Superior temporal gyrus (tissue), 1 donor: ENCODE results near the gene CYP4F22.
"Not testable (repeated sequence)": the region's sequence is repeated elsewhere in the genome, so short reads cannot be mapped to it uniquely, and the experiment has no call there.

ENCODE experiments used
- DNase-seq: peaks from one replicate; pipeline ENCODE4 v3.0.0-alpha.2; 2016; ENCODE audit errors: extremely low spot score

Gene CYP4F22

GRCh38 chr19:15488489-15489226 is 19.7 kb upstream of the CYP4F22 start:
- no peak for DNase-seq

GRCh38 chr19:15495151-15495550 is 13.2 kb upstream of the CYP4F22 start:
- DNase-seq = no peak

GRCh38 chr19:15498156-15498858 is 10.0 kb upstream of the CYP4F22 start:
- DNase-seq = no peak

- DNase-seq = no peak
These were observed 9.4 kb upstream of the CYP4F22 start for GRCh38 chr19:15498910-15499309.

GRCh38 chr19:15501596-15501995 is 6.7 kb upstream of the CYP4F22 start:
- DNase-seq = no peak

GRCh38 chr19:15502264-15502663 is 6.1 kb upstream of the CYP4F22 start:
- DNase-seq = no peak

- no peak for DNase-seq
These were observed 2.2 kb upstream of the CYP4F22 start for GRCh38 chr19:15506074-15506571.

GRCh38 chr19:15507068-15508034 is 974 bp upstream of the CYP4F22 start:
- DNase-seq = no peak

GRCh38 chr19:15511671-15512424 is 3.5 kb downstream of the CYP4F22 start:
- no peak for DNase-seq

GRCh38 chr19:15515227-15515625 is 6.9 kb downstream of the CYP4F22 start:
- not testable (repeated sequence) for DNase-seq

- no peak for DNase-seq
These were observed 8.0 kb downstream of the CYP4F22 start for GRCh38 chr19:15516363-15516762.

- DNase-seq = no peak
These were observed 9.5 kb downstream of the CYP4F22 start for GRCh38 chr19:15517778-15518177.

GRCh38 chr19:15519433-15519976 is 11.2 kb downstream of the CYP4F22 start:
- no peak for DNase-seq

GRCh38 chr19:15524781-15525180 is 16.5 kb downstream of the CYP4F22 start:
- no peak for DNase-seq

GRCh38 chr19:15525291-15525690 is 17.0 kb downstream of the CYP4F22 start:
- no peak for DNase-seq

- DNase-seq = no peak
These were observed 18.1 kb downstream of the CYP4F22 start for GRCh38 chr19:15526408-15526807.

- no peak for DNase-seq
These were observed 19.4 kb downstream of the CYP4F22 start for GRCh38 chr19:15527705-15528104.

GRCh38 chr19:15529774-15530372 is 21.5 kb downstream of the CYP4F22 start:
- no peak for DNase-seq

- no peak for DNase-seq
These were observed 24.6 kb downstream of the CYP4F22 start for GRCh38 chr19:15532779-15533521.

- not testable (repeated sequence) for DNase-seq
These were observed 25.2 kb downstream of the CYP4F22 start for GRCh38 chr19:15533522-15533830.
